HG02610 (cell line): ENCODE data around the gene LLGL2.
"Not testable (repeated sequence)": the region's sequence is repeated elsewhere in the genome, so short reads cannot be mapped to it uniquely, and the experiment has no call there.

Source experiments
- ATAC-seq: cut with Tn5 transposase; IDR thresholded peaks from one replicate; pipeline ENCODE4 v1.9.1; 2021; ENCODE audit warnings: mild to moderate bottlenecking, moderate library complexity; ENCODE audit not compliant: unreplicated experiment

LLGL2 gene

GRCh38 chr17:75568412-75569255, 43.1 kb downstream of the LLGL2 start:
- ATAC-seq, result no peak

- ATAC-seq, result no peak
Measured at GRCh38 chr17:75570034-75570676, 44.7 kb downstream of the LLGL2 start.

GRCh38 chr17:75570772-75571171, 45.3 kb downstream of the LLGL2 start:
- ATAC-seq, result no peak

- ATAC-seq, result no peak
Measured at GRCh38 chr17:75571197-75571884, 45.8 kb downstream of the LLGL2 start.

- no peak for ATAC-seq
Measured at GRCh38 chr17:75571885-75572215, 46.4 kb downstream of the LLGL2 start.

- no peak for ATAC-seq
Measured at GRCh38 chr17:75572713-75573539, 47.4 kb downstream of the LLGL2 start.

GRCh38 chr17:75573540-75573957, 48.1 kb downstream of the LLGL2 start:
- no peak for ATAC-seq

GRCh38 chr17:75573994-75574393, 48.5 kb downstream of the LLGL2 start:
- ATAC-seq, result no peak

GRCh38 chr17:75574404-75575036, 49.0 kb downstream of the LLGL2 start:
- no peak for ATAC-seq

GRCh38 chr17:75575197-75575596, 49.7 kb downstream of the LLGL2 start:
- no peak for ATAC-seq

- no peak for ATAC-seq
Measured at GRCh38 chr17:75575728-75576127, 50.2 kb downstream of the LLGL2 start.

GRCh38 chr17:75576661-75577060, 51.2 kb downstream of the LLGL2 start:
- ATAC-seq, result no peak

GRCh38 chr17:75581121-75581725, 55.7 kb downstream of the LLGL2 start:
- ATAC-seq, result not testable (repeated sequence)

- ATAC-seq, result not testable (repeated sequence)
Measured at GRCh38 chr17:75583197-75583596, 57.7 kb downstream of the LLGL2 start.

GRCh38 chr17:75584849-75585175, 59.3 kb downstream of the LLGL2 start:
- ATAC-seq, result no peak

GRCh38 chr17:75587675-75588595, 62.4 kb downstream of the LLGL2 start, which contains the start of gene MYO15B:
MYO15B (plus strand) TSS chr17:75587800; CDS start chr17:75588058, 258 bp downstream.
- ATAC-seq, result no peak

GRCh38 chr17:75588596-75589011, 63.1 kb downstream of the LLGL2 start:
- ATAC-seq, result no peak

- peak; percentile 69 for ATAC-seq
Measured at GRCh38 chr17:75589012-75589918, 63.8 kb downstream of the LLGL2 start.
